ENCODE data around the gene RFX3.

Gene RFX3

GRCh38 chr9:3299872-3300271, 225.9 kb downstream of the RFX3 start:
- no peak overlapping the region for H3K4me3 ChIP-seq (ENCODE audit: low read depth, low read length)
- no peaks in the 10 kb centered on the region for H3K36me3 ChIP-seq
- no peak for DNase-seq

DNA sequence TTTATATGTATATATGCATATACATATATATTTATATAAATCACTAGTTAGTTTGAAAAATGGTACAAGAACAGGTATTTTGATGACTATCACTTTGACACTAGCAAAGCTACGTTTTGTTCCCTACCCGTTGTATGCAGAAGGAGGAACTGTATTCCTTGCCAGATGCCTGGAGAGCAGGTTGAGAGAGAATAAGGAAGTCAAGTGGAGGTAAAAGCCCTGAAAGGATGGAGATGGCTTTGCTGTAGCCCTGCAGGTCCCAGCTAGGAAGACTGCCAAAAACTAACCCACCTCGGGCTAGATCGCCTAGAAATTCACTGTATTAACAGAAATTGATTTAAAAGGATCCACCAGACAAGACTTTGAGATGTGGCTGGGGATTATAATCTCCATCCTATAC, 229.3 kb downstream of the RFX3 start:
- TF ChIP-seq, protein P1, sequence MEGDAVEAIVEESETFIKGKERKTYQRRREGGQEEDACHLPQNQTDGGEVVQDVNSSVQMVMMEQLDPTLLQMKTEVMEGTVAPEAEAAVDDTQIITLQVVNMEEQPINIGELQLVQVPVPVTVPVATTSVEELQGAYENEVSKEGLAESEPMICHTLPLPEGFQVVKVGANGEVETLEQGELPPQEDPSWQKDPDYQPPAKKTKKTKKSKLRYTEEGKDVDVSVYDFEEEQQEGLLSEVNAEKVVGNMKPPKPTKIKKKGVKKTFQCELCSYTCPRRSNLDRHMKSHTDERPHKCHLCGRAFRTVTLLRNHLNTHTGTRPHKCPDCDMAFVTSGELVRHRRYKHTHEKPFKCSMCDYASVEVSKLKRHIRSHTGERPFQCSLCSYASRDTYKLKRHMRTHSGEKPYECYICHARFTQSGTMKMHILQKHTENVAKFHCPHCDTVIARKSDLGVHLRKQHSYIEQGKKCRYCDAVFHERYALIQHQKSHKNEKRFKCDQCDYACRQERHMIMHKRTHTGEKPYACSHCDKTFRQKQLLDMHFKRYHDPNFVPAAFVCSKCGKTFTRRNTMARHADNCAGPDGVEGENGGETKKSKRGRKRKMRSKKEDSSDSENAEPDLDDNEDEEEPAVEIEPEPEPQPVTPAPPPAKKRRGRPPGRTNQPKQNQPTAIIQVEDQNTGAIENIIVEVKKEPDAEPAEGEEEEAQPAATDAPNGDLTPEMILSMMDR (IDR thresholded peaks at IDR 0.05; ENCODE audit: low read depth, low read length), result no peak
- Histone ChIP-seq H3K27me3 (no peaks in the 10 kb centered on the region), H3K36me3 (no peaks in the 10 kb centered on the region; the same call in 1 of the 2 replicates), H3K4me3 (ENCODE audit: low read depth, low read length) (no peak overlapping the region), H3K9me3 (no peaks in the 10 kb centered on the region), H3K4me1 (peaks cover 5% of the 10 kb centered on the region; the same call in 1 of the 2 replicates)
- no peak for DNase-seq

More at GRCh38 chr9:3299872-3300271, 225.9 kb downstream of the RFX3 start:
- TF ChIP-seq, protein P1 (IDR thresholded peaks at IDR 0.05; ENCODE audit: low read depth, low read length), result no peak
- H3K9me3 ChIP-seq, result no peaks in the 10 kb centered on the region
- H3K27me3 ChIP-seq, result no peaks in the 10 kb centered on the region
- H3K4me1 ChIP-seq, result peaks cover 5% of the 10 kb centered on the region; the same call in 1 of the 2 replicates

GRCh38 chr9:3292311-3292710, 233.5 kb downstream of the RFX3 start:
- Histone ChIP-seq H3K9me3 (no peaks in the 10 kb centered on the region), H3K36me3 (no peaks in the 10 kb centered on the region; the same call in none of the 2 replicates), H3K27me3 (no peaks in the 10 kb centered on the region), H3K4me1 (0 out of 2 replicates have a peak, but pooled peaks cover 2% of the 10 kb centered on the region), H3K4me3 (ENCODE audit: low read depth, low read length) (no peak overlapping the region)
- TF ChIP-seq, protein P1 (IDR thresholded peaks at IDR 0.05; ENCODE audit: low read depth, low read length), result no peak
- no peak for DNase-seq

DNA sequence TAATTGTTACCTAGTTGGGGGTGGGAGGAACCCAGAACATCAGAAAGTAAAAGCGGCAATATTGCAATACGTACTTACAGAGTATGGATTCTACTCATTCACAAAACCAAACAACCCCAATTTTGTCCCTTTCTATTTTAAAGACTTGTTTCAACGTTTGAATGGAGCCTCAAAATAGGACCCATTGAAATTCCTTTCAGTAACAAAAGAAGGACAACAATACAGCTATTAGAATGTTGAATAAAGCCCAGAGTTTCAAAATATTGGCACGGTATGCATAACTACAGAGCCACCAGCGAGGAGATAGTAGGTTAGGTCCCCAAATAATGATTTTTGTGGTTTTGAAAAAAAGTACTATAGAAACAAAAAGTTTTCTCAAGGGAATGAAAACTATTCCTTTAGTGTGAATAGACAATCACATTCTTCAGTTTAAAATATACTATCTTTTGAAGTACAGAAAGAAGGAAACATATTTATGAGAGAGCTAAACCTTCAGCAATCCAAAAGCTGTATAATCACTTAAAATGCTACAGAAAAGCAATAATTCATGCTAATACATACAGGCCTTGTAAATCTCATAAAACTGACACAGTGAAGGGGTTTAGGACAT, 235.5 kb downstream of the RFX3 start:
- no peak for DNase-seq
- Histone ChIP-seq H3K27me3 (no peaks in the 10 kb centered on the region), H3K4me3 (ENCODE audit: low read depth, low read length) (no peak overlapping the region), H3K4me1 (0 out of 2 replicates have a peak, but pooled peaks cover 2% of the 10 kb centered on the region), H3K9me3 (no peaks in the 10 kb centered on the region), H3K36me3 (peaks cover 4% of the 10 kb centered on the region)
- TF ChIP-seq, protein P1 (IDR thresholded peaks at IDR 0.05; ENCODE audit: low read depth, low read length), result no peak

GRCh38 chr9:3288686-3289085, 237.1 kb downstream of the RFX3 start:
- no peak for DNase-seq
- H3K4me1 ChIP-seq, result no peaks in the 10 kb centered on the region
- H3K4me3 ChIP-seq (ENCODE audit: low read depth, low read length), result no peak overlapping the region
- TF ChIP-seq, protein P1 (IDR thresholded peaks at IDR 0.05; ENCODE audit: low read depth, low read length), result no peak
- H3K36me3 ChIP-seq, result peaks cover 4% of the 10 kb centered on the region
- H3K9me3 ChIP-seq, result no peaks in the 10 kb centered on the region
- no peaks in the 10 kb centered on the region for H3K27me3 ChIP-seq

- Histone ChIP-seq H3K36me3 (peaks cover 4% of the 10 kb centered on the region; the same call in 1 of the 2 replicates), H3K27me3 (no peaks in the 10 kb centered on the region), H3K4me3 (ENCODE audit: low read depth, low read length) (no peak overlapping the region), H3K4me1 (no peaks in the 10 kb centered on the region), H3K9me3 (no peaks in the 10 kb centered on the region)
- TF ChIP-seq, protein P1 (IDR thresholded peaks at IDR 0.05; ENCODE audit: low read depth, low read length), result no peak
- no peak for DNase-seq
Observed at GRCh38 chr9:3285365-3286161, 240.2 kb downstream of the RFX3 start.

Data from BE2C (cell line).